M059J (cell line): Measurements from ENCODE around the gene POLR2F. TPM values are rescaled to one million over a fixed set of nuclear protein-coding genes. Genes with fewer than 3 reads are reported as not detected.
A peak's percentile ranks its signal among the peaks of the same experiment; 100 is the strongest.

ENCODE experiments used
- DNase-seq: peaks from one replicate; pipeline ENCODE4 v3.0.0-alpha.2; 2012; ENCODE audit warnings: low read depth
- total RNA-seq: library from RNA; depleted of rRNA; stranded (reverse); fragments of >200 nt; shearing (Covaris generic); gene quantifications from 2 replicates; pipeline ENCODE4 v1.2.3, GENCODE V29; 2014; rRNA removed

The POLR2F gene
- total RNA-seq = 77.2 and 91.6 TPM in 2 replicates

GRCh38 chr22:37953437-37954179 lies at the start of gene POLR2F, which contains the start of gene C22orf23:
TSS of gene POLR2F (plus strand) at chr22:37953699. CDS start at chr22:37953788, 89 bp downstream.
TSS of gene C22orf23 (minus strand) at chr22:37953601. CDS start at chr22:37953149, 452 bp downstream.
- peak; percentile 90 for DNase-seq

- DNase-seq = peak; percentile 93
These were observed 48.6 kb upstream of the POLR2F start for GRCh38 chr22:37904572-37905533.

GRCh38 chr22:37905534-37906363 lies 47.8 kb upstream of the POLR2F start, which contains the start of gene MICALL1:
TSS of gene MICALL1 (plus strand) at chr22:37906297. CDS start at chr22:37906423, 126 bp downstream.
- peak; percentile 70 for DNase-seq

- DNase-seq = no peak
These were observed 47.0 kb upstream of the POLR2F start for GRCh38 chr22:37906364-37907008.

- DNase-seq = no peak
These were observed 46.2 kb upstream of the POLR2F start for GRCh38 chr22:37907036-37907954.

GRCh38 chr22:37909766-37910165 lies 43.7 kb upstream of the POLR2F start:
- DNase-seq = no peak

- no peak for DNase-seq
These were observed 42.4 kb upstream of the POLR2F start for GRCh38 chr22:37910890-37911672.

- DNase-seq = no peak
These were observed 41.8 kb upstream of the POLR2F start for GRCh38 chr22:37911697-37912096.

- DNase-seq = no peak
These were observed 41.3 kb upstream of the POLR2F start for GRCh38 chr22:37912171-37912570.

- no peak for DNase-seq
These were observed 40.2 kb upstream of the POLR2F start for GRCh38 chr22:37913233-37913721.

- no peak for DNase-seq
These were observed 37.2 kb upstream of the POLR2F start for GRCh38 chr22:37916311-37916710.

- DNase-seq = no peak
These were observed 35.5 kb upstream of the POLR2F start for GRCh38 chr22:37917874-37918548.

- DNase-seq = no peak
These were observed 34.8 kb upstream of the POLR2F start for GRCh38 chr22:37918580-37919270.

GRCh38 chr22:37920126-37920525 lies 33.4 kb upstream of the POLR2F start:
- no peak for DNase-seq

GRCh38 chr22:37922191-37922590 lies 31.3 kb upstream of the POLR2F start:
- no peak for DNase-seq

- no peak for DNase-seq
These were observed 29.6 kb upstream of the POLR2F start for GRCh38 chr22:37923927-37924326.

GRCh38 chr22:37924386-37925065 lies 29.0 kb upstream of the POLR2F start:
- no peak for DNase-seq
